Brain microvascular endothelial cell (primary cell): ENCODE data around the gene PCDHB12.
"Not testable (repeated sequence)": the region's sequence is repeated elsewhere in the genome, so short reads cannot be mapped to it uniquely, and the experiment has no call there.

Source experiments
- DNase-seq: peaks from one replicate; pipeline ENCODE4 v3.0.0-alpha.2; 2020
- H3K27ac ChIP-seq: fragments of 250-450 bp; sonication (Bioruptor Pico); 2 replicates; pipeline ENCODE4 v1.5.1; 2020; ENCODE audit warnings: mild to moderate bottlenecking, moderate library complexity
- H3K27me3 ChIP-seq: fragments of 250-450 bp; sonication (Bioruptor Pico); replicated peaks from 2 replicates; pipeline ENCODE4 v1.5.1; 2020; ENCODE audit warnings: mild to moderate bottlenecking
- H3K36me3 ChIP-seq: fragments of 250-450 bp; sonication (Bioruptor Pico); replicated peaks from 2 replicates; pipeline ENCODE4 v1.5.1; 2020; ENCODE audit warnings: mild to moderate bottlenecking
- H3K4me3 ChIP-seq: 2 replicates; pipeline ENCODE4 v1.5.1; 2011; ENCODE audit warnings: low read depth, mild to moderate bottlenecking, control low read depth, low read length, moderate library complexity
- in situ Hi-C: cut with HindIII; loops from 2 replicates; pipeline ENCODE4 v1.10.0; 2017; ENCODE audit warnings: low sequenced_read_pairs, low pct_ligation_motif_present
- TF ChIP-seq, protein P1 (sequence below): IDR thresholded peaks from 2 replicates; pipeline ENCODE4 v1.5.1; 2011; ENCODE audit warnings: low read depth, mild to moderate bottlenecking, moderate library complexity, low read length, control low read depth, inconsistent platforms; ENCODE audit errors: missing control alignments

The PCDHB12 gene

DNA sequence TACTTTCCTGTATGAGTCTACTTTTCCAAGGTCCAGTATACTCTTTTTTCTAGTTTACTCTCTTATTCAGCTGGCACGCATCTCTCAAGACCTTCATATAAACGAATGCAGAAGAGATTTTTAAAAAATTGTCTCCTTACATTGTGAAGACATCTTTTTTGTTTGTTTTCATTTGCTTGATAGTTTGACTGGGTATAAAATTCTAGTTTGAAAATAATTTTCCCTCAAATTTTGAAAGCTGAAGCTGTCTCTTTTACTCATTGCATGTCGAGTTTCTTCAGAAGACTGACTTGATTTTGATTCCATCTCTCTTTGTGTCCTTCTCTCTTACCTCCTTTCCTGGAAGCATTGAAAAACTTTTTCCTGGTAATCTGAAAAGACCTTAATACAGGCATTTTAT lies 12.2 kb upstream of the PCDHB12 start:
- Histone ChIP-seq H3K4me3 (no peak overlapping the region), H3K36me3 (no peaks in the 10 kb centered on the region), H3K27me3 (no peaks in the 10 kb centered on the region), H3K27ac (no peak overlapping the region)
- in situ Hi-C loops: no loop called here
- no peak for DNase-seq
- TF ChIP-seq, protein P1, sequence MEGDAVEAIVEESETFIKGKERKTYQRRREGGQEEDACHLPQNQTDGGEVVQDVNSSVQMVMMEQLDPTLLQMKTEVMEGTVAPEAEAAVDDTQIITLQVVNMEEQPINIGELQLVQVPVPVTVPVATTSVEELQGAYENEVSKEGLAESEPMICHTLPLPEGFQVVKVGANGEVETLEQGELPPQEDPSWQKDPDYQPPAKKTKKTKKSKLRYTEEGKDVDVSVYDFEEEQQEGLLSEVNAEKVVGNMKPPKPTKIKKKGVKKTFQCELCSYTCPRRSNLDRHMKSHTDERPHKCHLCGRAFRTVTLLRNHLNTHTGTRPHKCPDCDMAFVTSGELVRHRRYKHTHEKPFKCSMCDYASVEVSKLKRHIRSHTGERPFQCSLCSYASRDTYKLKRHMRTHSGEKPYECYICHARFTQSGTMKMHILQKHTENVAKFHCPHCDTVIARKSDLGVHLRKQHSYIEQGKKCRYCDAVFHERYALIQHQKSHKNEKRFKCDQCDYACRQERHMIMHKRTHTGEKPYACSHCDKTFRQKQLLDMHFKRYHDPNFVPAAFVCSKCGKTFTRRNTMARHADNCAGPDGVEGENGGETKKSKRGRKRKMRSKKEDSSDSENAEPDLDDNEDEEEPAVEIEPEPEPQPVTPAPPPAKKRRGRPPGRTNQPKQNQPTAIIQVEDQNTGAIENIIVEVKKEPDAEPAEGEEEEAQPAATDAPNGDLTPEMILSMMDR: no peak

- no peaks in the 10 kb centered on the region for H3K36me3 ChIP-seq
- no peaks in the 10 kb centered on the region for H3K27me3 ChIP-seq
- DNase-seq: no peak
- no peak within 1 kb of the TSS for H3K4me3 ChIP-seq
- in situ Hi-C loops: no loop called here
- TF ChIP-seq, protein P1: no peak
- H3K27ac ChIP-seq: no peak within 1 kb of the TSS
These were observed 8.9 kb upstream of the PCDHB12 start, which contains the start of gene PCDHB11 for GRCh38 chr5:141199359-141200235. TSS of gene PCDHB11 (plus strand) at chr5:141199627. CDS start at chr5:141199775, 148 bp downstream.

- H3K4me3 ChIP-seq, H3K27me3 ChIP-seq, H3K27ac ChIP-seq, H3K36me3 ChIP-seq, DNase-seq, in situ Hi-C loops: not testable (repeated sequence)
These were observed 7.4 kb upstream of the PCDHB12 start for GRCh38 chr5:141201126-141201525.

DNA sequence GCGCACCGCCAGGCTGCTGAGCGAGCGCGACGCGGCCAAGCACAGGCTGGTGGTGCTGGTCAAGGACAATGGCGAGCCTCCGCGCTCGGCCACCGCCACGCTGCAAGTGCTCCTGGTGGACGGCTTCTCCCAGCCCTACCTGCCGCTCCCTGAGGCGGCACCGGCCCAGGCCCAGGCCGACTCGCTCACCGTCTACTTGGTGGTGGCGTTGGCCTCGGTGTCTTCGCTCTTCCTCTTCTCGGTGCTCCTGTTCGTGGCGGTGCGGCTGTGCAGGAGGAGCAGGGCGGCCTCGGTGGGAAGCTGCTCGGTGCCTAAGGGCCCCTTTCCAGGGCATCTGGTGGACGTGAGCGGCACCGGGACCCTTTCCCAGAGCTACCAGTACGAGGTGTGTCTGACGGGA lies 6.9 kb upstream of the PCDHB12 start:
- DNase-seq, H3K27ac ChIP-seq, H3K4me3 ChIP-seq, H3K27me3 ChIP-seq, H3K36me3 ChIP-seq, in situ Hi-C loops: not testable (repeated sequence)

DNA sequence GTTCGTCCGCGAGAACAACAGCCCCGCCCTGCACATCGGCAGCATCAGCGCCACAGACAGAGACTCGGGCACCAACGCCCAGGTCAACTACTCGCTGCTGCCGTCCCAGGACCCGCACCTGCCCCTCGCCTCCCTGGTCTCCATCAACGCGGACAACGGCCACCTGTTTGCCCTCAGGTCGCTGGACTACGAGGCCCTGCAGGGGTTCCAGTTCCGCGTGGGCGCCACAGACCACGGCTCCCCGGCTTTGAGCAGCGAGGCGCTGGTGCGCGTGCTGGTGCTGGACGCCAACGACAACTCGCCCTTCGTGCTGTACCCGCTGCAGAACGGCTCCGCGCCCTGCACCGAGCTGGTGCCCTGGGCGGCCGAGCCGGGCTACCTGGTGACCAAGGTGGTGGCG lies 1.8 kb downstream of the PCDHB12 start:
- DNase-seq, H3K36me3 ChIP-seq, H3K4me3 ChIP-seq, in situ Hi-C loops, H3K27ac ChIP-seq, H3K27me3 ChIP-seq: not testable (repeated sequence)

- DNase-seq, H3K36me3 ChIP-seq, in situ Hi-C loops, H3K4me3 ChIP-seq, H3K27ac ChIP-seq, H3K27me3 ChIP-seq: not testable (repeated sequence)
These were observed 2.3 kb downstream of the PCDHB12 start for GRCh38 chr5:141210849-141211248.

- H3K27ac ChIP-seq, H3K36me3 ChIP-seq, in situ Hi-C loops, H3K4me3 ChIP-seq, DNase-seq, H3K27me3 ChIP-seq: not testable (repeated sequence)
- TF ChIP-seq, protein P1: peak; percentile 8
These were observed 5.3 kb downstream of the PCDHB12 start, which contains the start of gene PCDHB13 for GRCh38 chr5:141213656-141214339. TSS of gene PCDHB13 (plus strand) at chr5:141213919. CDS start at chr5:141214124, 205 bp downstream.

DNA sequence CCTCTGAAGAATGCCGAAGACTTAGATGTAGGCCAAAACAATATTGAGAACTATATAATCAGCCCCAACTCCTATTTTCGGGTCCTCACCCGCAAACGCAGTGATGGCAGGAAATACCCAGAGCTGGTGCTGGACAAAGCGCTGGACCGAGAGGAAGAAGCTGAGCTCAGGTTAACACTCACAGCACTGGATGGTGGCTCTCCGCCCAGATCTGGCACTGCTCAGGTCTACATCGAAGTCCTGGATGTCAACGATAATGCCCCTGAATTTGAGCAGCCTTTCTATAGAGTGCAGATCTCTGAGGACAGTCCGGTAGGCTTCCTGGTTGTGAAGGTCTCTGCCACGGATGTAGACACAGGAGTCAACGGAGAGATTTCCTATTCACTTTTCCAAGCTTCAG lies 6.1 kb downstream of the PCDHB12 start:
- in situ Hi-C loops, H3K27me3 ChIP-seq, H3K4me3 ChIP-seq, DNase-seq, H3K27ac ChIP-seq, H3K36me3 ChIP-seq: not testable (repeated sequence)

GRCh38 chr5:141215504-141215903 lies 7.0 kb downstream of the PCDHB12 start:
- DNase-seq, in situ Hi-C loops: not testable (repeated sequence)

DNA sequence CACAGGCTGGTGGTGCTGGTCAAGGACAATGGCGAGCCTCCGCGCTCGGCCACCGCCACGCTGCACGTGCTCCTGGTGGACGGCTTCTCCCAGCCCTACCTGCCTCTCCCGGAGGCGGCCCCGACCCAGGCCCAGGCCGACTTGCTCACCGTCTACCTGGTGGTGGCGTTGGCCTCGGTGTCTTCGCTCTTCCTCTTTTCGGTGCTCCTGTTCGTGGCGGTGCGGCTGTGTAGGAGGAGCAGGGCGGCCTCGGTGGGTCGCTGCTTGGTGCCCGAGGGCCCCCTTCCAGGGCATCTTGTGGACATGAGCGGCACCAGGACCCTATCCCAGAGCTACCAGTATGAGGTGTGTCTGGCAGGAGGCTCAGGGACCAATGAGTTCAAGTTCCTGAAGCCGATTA lies 7.5 kb downstream of the PCDHB12 start:
- H3K36me3 ChIP-seq, in situ Hi-C loops, H3K4me3 ChIP-seq, DNase-seq, H3K27me3 ChIP-seq, H3K27ac ChIP-seq: not testable (repeated sequence)

More at GRCh38 chr5:141215504-141215903, 7.0 kb downstream of the PCDHB12 start:
- H3K27ac ChIP-seq, H3K4me3 ChIP-seq, H3K27me3 ChIP-seq, H3K36me3 ChIP-seq: not testable (repeated sequence)
